GM20000 (cell line): Measurements from ENCODE around the gene UCHL5.
A peak's percentile ranks its signal among the peaks of the same experiment; 100 is the strongest.

Experiments used
- DNase-seq: peaks from one replicate; pipeline ENCODE4 v3.0.0; 2012; ENCODE audit warnings: low spot score
- CTCF ChIP-seq: IDR thresholded peaks from 2 replicates; pipeline ENCODE4 v1.5.1; 2012; ENCODE audit warnings: mild to moderate bottlenecking, control low read depth; ENCODE audit errors: extremely low read depth, missing control alignments

UCHL5 gene

GRCh38 chr1:193059282-193060114 lies at the start of gene UCHL5, which contains the start of gene RO60:
TSS of gene UCHL5 (minus strand) at chr1:193059360. CDS start at chr1:193059260, 100 bp downstream.
TSS of gene RO60 (plus strand) at chr1:193059612. CDS start at chr1:193069055, 9,443 bp downstream.
- no peak for TF ChIP-seq CTCF
- DNase-seq: peak; percentile 85

GRCh38 chr1:193108471-193108870 lies 49.3 kb upstream of the UCHL5 start:
- no peak for TF ChIP-seq CTCF
- DNase-seq: no peak

- TF ChIP-seq CTCF: no peak
- no peak for DNase-seq
Measured at GRCh38 chr1:193105821-193106177, 46.6 kb upstream of the UCHL5 start.

- DNase-seq: peak; percentile 97
- no peak for TF ChIP-seq CTCF
Measured at GRCh38 chr1:193104907-193105820, 46.0 kb upstream of the UCHL5 start, which contains the start of gene GLRX2. TSS of gene GLRX2 (minus strand) at chr1:193105414. CDS start at chr1:193105382, 32 bp downstream.

- no peak for TF ChIP-seq CTCF
Measured at GRCh38 chr1:193104502-193104906, 45.3 kb upstream of the UCHL5 start.

GRCh38 chr1:193103759-193104501 lies 44.8 kb upstream of the UCHL5 start:
- no peak for DNase-seq
- TF ChIP-seq CTCF: no peak

More at GRCh38 chr1:193104502-193104906, 45.3 kb upstream of the UCHL5 start:
- peak; percentile 50 for DNase-seq
